ENCODE measurements around the gene TMA16.

GRCh38 chr4:163564221-163564720 lies 69.8 kb downstream of the TMA16 start:
- TF ChIP-seq POLR2A (IDR thresholded peaks at IDR 0.05; ENCODE audit: low read length) (no peak), GATA1 (IDR thresholded peaks at IDR 0.05; ENCODE audit: low read depth, low read length) (no peak)
